SK-N-SH (cell line): Measurements from ENCODE around the gene NEBL.

Source experiments
- CTCF ChIP-seq: fragments of 200-600 bp; sonication (generic); IDR thresholded peaks from 2 replicates; pipeline ENCODE4 v1.6.1; 2017; ENCODE audit warnings: antibody characterized with exemption, mild to moderate bottlenecking, moderate library complexity
- EP300 ChIP-seq, 2 experiments: IDR thresholded peaks; 2 replicates each; pipeline versions ENCODE4 v1.4.0 to v1.6.1; 2012; ENCODE audit warnings: borderline replicate concordance in 1 of 2, low read depth in 1 of 2, low read length in 1 of 2
- PBX3 ChIP-seq: IDR thresholded peaks from 2 replicates; pipeline ENCODE4; 2012
- POLR2AphosphoS5 ChIP-seq: IDR thresholded peaks from 2 replicates; pipeline ENCODE4 v1.6.1; 2012; ENCODE audit warnings: low read depth, low read length
- RCOR1 ChIP-seq: fragments of 150-350 bp; IDR thresholded peaks from 2 replicates; pipeline ENCODE4 v1.6.1; 2017; ENCODE audit warnings: antibody characterized with exemption, low read length
- RFX5 ChIP-seq: IDR thresholded peaks from 2 replicates; pipeline ENCODE4 v1.6.1; 2012; ENCODE audit warnings: mild to moderate bottlenecking, improper control_type of control experiment, low read length
- USF2 ChIP-seq: fragments of 150-350 bp; IDR thresholded peaks from 2 replicates; pipeline ENCODE4 v1.6.1; 2017; ENCODE audit warnings: antibody characterized with exemption, low read length, low read depth, borderline replicate concordance

GRCh38 chr10:20911626-20912025 is 14.5 kb upstream of the NEBL start:
- TF ChIP-seq CTCF (no peak), RFX5 (no peak), PBX3 (no peak), USF2 (no peak), EP300 (IDR thresholded peaks at IDR 0.05; ENCODE audit: borderline replicate concordance in 1 of 2, low read depth in 1 of 2, low read length in 1 of 2) (no peak), RCOR1 (no peak), POLR2AphosphoS5 (no peak)
